Body of pancreas (tissue), 4 donors: ENCODE data around the gene TNS3. TPM values are rescaled to one million over a fixed set of nuclear protein-coding genes. Genes with fewer than 3 reads are reported as not detected.

Experiments used
- ATAC-seq: fragments of 150-250 bp; one replicate; pipeline ENCODE4 v1.9.1; 2016
- DNase-seq, 4 donors: peaks; one replicate each; pipeline ENCODE4 v3.0.0-alpha.2; 2019
- H3K27ac ChIP-seq, 4 donors: fragments of 200-600 bp; sonication (generic); 1 replicate in 3 of 4; 2 replicates in 1 of 4; pipeline versions ENCODE4 v1.5.1 to v1.6.1; 2016 to 2019; ENCODE audit warnings: mild to moderate bottlenecking in 1 of 4, mixed read lengths in 1 of 4, moderate library complexity in 1 of 4
- H3K27me3 ChIP-seq, 2 donors: fragments of 200-600 bp; sonication (generic); one replicate each; pipeline ENCODE4 v1.6.0; 2016; ENCODE audit warnings: mild to moderate bottlenecking in 1 of 2
- H3K36me3 ChIP-seq, 2 donors: fragments of 200-600 bp; sonication (generic); replicated peaks in 1 of 2; 2 replicates each; pipeline ENCODE4 v1.5.1; 2016; ENCODE audit warnings: low read depth in 2 of 2; ENCODE audit not compliant: insufficient read depth in 1 of 2
- H3K4me1 ChIP-seq: fragments of 200-600 bp; sonication (generic); one replicate; pipeline ENCODE4 v1.6.0; 2016
- H3K4me3 ChIP-seq, 2 donors: fragments of 200-600 bp; sonication (generic); 1 replicate in 1 of 2; 2 replicates in 1 of 2; pipeline ENCODE4 v1.5.1; 2016 to 2019
- H3K9me3 ChIP-seq, 3 donors: fragments of 200-600 bp; sonication (generic); 1 replicate in 2 of 3; 2 replicates in 1 of 3; pipeline ENCODE4 v1.5.1; 2016
- POLR2A ChIP-seq, 3 donors: fragments of 450-650 bp; IDR thresholded peaks; one replicate each; pipeline ENCODE4 v1.6.1; 2016; ENCODE audit warnings: antibody characterized with exemption in 3 of 3, mild to moderate bottlenecking in 2 of 3
- WGBS, 2 donors: methylation state at CpG; one replicate each; pipeline ENCODE4 v1.1.5; 2017; 5-methylcytosine and 5-hydroxymethylcytosine counted together
- intact Hi-C: fragments of 100-400 bp; cut with DNase I; formaldehyde crosslinking; loops from one replicate; pipeline ENCODE4 v1.15.1; 2023
- total RNA-seq, 2 donors: library from RNA; depleted of rRNA; stranded (reverse); fragments of >200 nt; gene quantifications; one replicate each; pipeline ENCODE4 v1.1.0, GENCODE V29; 2016
- TF ChIP-seq, protein P1 (sequence below), 7 experiments: fragments of 450-650 bp in 4 of 7; fragments of 200-600 bp in 3 of 7; sonication (generic) in 3 of 7; IDR thresholded peaks; one replicate each; pipeline ENCODE4 v1.5.1; 2016 to 2019; ENCODE audit warnings: antibody characterized with exemption in 7 of 7

Gene TNS3
- total RNA-seq, 2 donors from 2014 or later: 100 to 265 TPM

DNA sequence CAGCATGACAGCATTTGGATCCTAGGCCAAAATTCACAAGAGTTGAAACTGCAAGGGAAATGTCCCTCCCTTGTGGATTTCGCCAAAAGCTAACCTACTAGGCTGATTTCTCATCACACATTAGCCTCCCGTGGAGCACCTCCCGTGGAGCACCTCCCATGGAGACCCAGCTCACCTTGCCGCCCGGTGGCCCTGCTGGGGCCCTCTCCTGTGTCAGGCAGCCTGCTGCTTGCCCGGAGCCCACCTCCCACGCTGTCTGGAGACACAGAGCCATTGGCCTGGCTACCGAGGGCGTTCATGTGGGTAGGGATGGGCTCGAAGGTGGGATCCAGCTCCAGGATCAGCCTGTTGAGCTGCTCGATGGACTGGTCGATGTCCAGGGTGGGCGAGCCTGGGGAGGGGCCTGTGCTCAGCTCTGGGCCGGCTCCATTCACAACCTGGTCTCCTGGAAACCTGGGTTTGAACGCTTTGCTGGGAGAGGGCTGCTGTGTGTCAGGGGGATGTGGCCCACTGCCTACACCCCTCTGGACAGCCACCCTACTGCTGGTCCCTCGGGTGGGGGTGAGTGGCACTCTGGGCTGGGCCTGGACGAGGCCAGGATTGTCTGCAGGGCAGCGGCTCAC lies 213.6 kb downstream of the TNS3 start:
- Histone ChIP-seq H3K4me1 (peaks cover 43% of the 10 kb centered on the region), H3K27me3 (no peaks in the 10 kb centered on the region), H3K4me3 (no peak overlapping the region), H3K9me3 (no peaks in the 10 kb centered on the region), H3K36me3 (peaks cover 13 to 16% of the 10 kb centered on the region in 2 donors), H3K27ac (no peak overlapping the region)
- intact Hi-C loops: no loop called here
- DNase-seq (no peak), ATAC-seq (no peak)
- TF ChIP-seq, protein P1, sequence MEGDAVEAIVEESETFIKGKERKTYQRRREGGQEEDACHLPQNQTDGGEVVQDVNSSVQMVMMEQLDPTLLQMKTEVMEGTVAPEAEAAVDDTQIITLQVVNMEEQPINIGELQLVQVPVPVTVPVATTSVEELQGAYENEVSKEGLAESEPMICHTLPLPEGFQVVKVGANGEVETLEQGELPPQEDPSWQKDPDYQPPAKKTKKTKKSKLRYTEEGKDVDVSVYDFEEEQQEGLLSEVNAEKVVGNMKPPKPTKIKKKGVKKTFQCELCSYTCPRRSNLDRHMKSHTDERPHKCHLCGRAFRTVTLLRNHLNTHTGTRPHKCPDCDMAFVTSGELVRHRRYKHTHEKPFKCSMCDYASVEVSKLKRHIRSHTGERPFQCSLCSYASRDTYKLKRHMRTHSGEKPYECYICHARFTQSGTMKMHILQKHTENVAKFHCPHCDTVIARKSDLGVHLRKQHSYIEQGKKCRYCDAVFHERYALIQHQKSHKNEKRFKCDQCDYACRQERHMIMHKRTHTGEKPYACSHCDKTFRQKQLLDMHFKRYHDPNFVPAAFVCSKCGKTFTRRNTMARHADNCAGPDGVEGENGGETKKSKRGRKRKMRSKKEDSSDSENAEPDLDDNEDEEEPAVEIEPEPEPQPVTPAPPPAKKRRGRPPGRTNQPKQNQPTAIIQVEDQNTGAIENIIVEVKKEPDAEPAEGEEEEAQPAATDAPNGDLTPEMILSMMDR (IDR thresholded peaks at IDR 0.05): no peak
- TF ChIP-seq POLR2A (IDR thresholded peaks at IDR 0.05): no peak
- 92 to 100% methylated on average over 4 to 18 of the region's 18 CpGs for WGBS, 2 donors

DNA sequence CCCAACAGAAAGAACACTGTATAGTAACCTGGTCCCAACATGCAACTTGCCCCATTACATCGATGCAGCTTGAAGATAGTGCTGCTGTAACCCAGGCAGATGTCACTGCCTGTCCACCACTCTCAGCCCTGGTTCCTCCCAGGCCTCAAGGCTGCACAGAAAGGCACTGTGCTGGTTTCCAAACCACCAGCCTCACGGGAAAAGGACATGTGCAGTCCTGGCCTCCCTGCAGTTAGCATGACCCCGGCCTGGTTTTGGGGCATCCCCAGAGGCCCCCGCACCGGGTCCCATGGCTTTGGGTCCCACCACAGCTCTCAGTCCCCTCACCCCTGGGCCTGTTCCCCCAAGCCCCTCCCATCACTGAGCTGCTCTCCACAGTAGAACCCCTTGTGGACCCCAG lies 214.5 kb downstream of the TNS3 start:
- H3K36me3 ChIP-seq: peaks cover 13 to 16% of the 10 kb centered on the region in 2 donors
- no peak for ATAC-seq
- WGBS, 2 donors: 69 to 75% methylated on average over 5 of the region's 5 CpGs

DNA sequence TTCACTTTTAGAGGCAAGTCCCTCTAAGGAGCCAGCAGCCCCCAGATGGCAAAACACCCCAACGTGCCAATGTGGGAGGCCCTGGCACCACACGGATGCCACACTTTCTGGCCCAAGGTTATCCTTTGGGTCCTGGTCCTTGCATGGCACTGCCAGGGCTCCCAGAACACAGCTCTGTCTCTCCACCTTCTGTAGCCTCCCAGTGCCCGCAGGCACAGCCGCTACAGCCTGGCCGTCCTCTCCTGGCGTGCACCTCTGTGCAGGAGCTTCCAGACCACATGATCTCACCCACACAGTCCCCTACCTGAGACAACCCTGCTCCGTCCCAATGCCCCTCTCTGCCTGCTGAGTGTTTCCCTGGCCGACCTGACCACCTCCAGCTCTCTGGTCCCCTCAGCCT lies 215.0 kb downstream of the TNS3 start:
- Histone ChIP-seq H3K36me3 (peaks cover 13 to 16% of the 10 kb centered on the region in 2 donors), H3K4me1 (peaks cover 33% of the 10 kb centered on the region)
- no peak for TF ChIP-seq POLR2A (IDR thresholded peaks at IDR 0.05)
- TF ChIP-seq, protein P1 (IDR thresholded peaks at IDR 0.05): no peak

More for the DNA sequence above, 214.5 kb downstream of the TNS3 start:
- Histone ChIP-seq H3K27me3 (no peaks in the 10 kb centered on the region), H3K4me1 (peaks cover 34% of the 10 kb centered on the region), H3K27ac (no peak overlapping the region), H3K4me3 (no peak overlapping the region), H3K9me3 (no peaks in the 10 kb centered on the region)
- no peak for TF ChIP-seq POLR2A (IDR thresholded peaks at IDR 0.05)
- TF ChIP-seq, protein P1 (IDR thresholded peaks at IDR 0.05): no peak
- intact Hi-C loops: no loop called here
- DNase-seq: no peak

DNA sequence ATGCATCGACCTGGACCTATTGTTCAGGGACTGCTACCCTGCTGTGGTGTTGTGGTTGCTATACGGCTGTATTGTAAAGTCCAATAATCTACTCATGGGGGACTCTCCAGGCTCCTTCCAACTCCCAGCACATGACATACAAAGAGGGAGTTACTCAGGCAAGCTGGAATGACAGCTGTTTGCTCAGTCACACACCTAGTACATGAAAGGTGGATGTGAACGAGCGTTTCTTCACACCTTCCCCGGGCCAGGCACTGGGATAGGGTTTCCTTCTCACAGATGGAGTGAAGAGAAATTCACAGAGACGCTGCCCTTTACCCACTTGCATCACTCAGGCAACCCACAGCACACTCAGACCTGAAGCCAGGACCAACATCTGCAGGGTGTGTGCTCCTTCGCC lies 215.7 kb downstream of the TNS3 start:
- Histone ChIP-seq H3K4me3 (no peak overlapping the region), H3K27ac (no peak overlapping the region), H3K4me1 (peaks cover 33% of the 10 kb centered on the region), H3K9me3 (no peaks in the 10 kb centered on the region), H3K36me3 (peaks cover 13 to 16% of the 10 kb centered on the region in 2 donors), H3K27me3 (no peaks in the 10 kb centered on the region)
- TF ChIP-seq, protein P1 (IDR thresholded peaks at IDR 0.05): no peak
- no peak for TF ChIP-seq POLR2A (IDR thresholded peaks at IDR 0.05)
- intact Hi-C loops: no loop called here
- no peak for ATAC-seq
- 45 to 74% methylated on average over 5 to 7 of the region's 7 CpGs for WGBS, 2 donors
- no peak for DNase-seq

More for the DNA sequence above, 215.0 kb downstream of the TNS3 start:
- ATAC-seq (no peak), DNase-seq (no peak)
- 84 to 87% methylated on average over 8 of the region's 8 CpGs for WGBS, 2 donors
- Histone ChIP-seq H3K27ac (no peak overlapping the region), H3K9me3 (no peaks in the 10 kb centered on the region), H3K4me3 (no peak overlapping the region), H3K27me3 (no peaks in the 10 kb centered on the region)
- intact Hi-C loops: no loop called here

DNA sequence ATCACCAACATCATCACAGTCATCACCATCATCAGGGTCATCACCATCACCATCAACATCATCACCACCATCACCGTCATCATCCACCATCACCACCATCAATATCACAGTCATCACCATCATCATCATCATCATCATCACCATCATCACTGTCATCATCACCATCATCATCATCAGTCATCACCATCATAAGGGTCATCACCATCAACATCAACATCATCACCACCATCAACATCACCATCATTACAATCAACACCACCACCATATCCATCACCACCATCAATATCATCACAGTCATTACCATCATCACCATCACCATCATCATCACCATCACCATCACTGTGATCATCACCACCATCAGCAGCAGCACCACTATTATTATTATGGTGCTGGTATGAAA lies 218.9 kb downstream of the TNS3 start:
- peaks cover 0 to 7% of the 10 kb centered on the region in 2 donors for H3K36me3 ChIP-seq
- 45 to 59% methylated on average over 1 of the region's 1 CpG for WGBS, 2 donors
- no peaks in the 10 kb centered on the region for H3K9me3 ChIP-seq
- H3K4me3 ChIP-seq: no peak overlapping the region
- H3K27me3 ChIP-seq: no peaks in the 10 kb centered on the region
- intact Hi-C loops: no loop called here
- DNase-seq: no peak
- no peak for ATAC-seq
- H3K27ac ChIP-seq: no peak overlapping the region
- peaks cover 23% of the 10 kb centered on the region for H3K4me1 ChIP-seq
- TF ChIP-seq, protein P1 (IDR thresholded peaks at IDR 0.05): no peak
